Measurements from ENCODE around the gene BPGM.

The BPGM gene

DNA sequence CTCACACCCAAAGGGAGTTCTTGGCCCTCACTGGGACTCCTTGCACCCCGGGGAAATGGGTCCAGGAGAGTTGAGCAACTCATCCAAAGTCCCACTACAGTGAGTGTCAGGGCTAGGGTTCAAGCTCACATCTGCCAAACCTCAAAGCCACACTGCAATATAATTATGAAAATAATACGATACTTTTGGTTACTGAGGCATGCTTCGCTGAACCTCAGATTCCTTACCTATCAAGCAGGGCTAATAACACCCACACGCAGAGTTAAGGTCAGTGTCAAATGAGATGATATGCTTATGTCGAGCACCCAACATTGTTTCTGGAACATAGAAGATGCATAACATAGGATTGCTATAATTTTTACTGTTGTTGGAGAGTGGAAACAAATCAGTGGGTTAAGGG lies 58.2 kb downstream of the BPGM start:
- Histone ChIP-seq H3K4me3 (ENCODE audit: insufficient read depth, low read depth, low read length) (no peak overlapping the region), H3K27me3 (ENCODE audit: control insufficient read depth, insufficient read depth, low read length, poor library complexity, severe bottlenecking) (no peaks in the 10 kb centered on the region), H3K9me3 (ENCODE audit: control insufficient read depth, low read length) (no peaks in the 10 kb centered on the region), H3K27ac (ENCODE audit: insufficient read depth, low read depth, low read length, poor library complexity, severe bottlenecking) (no peak overlapping the region), H3K36me3 (ENCODE audit: control insufficient read depth, insufficient read depth, low read length) (no peaks in the 10 kb centered on the region), H3K4me1 (ENCODE audit: control insufficient read depth, insufficient read depth, low read length) (peaks cover 18% of the 10 kb centered on the region)
- 95 to 96% methylated on average over 5 of the region's 5 CpGs for WGBS, 2 experiments

DNA sequence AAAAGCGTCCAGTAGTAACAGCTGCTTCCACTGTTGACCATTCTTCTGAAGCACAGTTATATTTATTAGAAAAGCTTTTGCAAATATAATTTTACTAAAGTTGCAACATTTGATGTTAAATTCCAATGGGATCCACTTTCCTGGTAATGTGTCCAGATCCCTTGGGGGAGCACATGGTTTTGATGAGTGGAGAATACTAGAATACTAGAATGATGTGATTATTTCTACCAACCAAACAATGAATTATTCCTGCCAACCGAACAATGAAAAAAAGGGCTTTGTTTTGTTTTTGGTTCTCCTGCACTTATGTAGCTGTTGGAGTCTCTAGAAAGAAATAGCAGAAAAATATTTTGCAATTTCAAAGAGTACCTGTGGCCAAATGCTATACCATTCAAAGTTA lies 59.1 kb downstream of the BPGM start:
- no peaks in the 10 kb centered on the region for H3K27me3 ChIP-seq (ENCODE audit: control insufficient read depth, insufficient read depth, low read length, poor library complexity, severe bottlenecking)
- H3K4me3 ChIP-seq (ENCODE audit: insufficient read depth, low read depth, low read length), result no peak overlapping the region
- H3K27ac ChIP-seq (ENCODE audit: insufficient read depth, low read depth, low read length, poor library complexity, severe bottlenecking), result no peak overlapping the region
- WGBS, 2 experiments, result 44 to 50% methylated on average over 2 of the region's 2 CpGs
- H3K4me1 ChIP-seq (ENCODE audit: control insufficient read depth, insufficient read depth, low read length), result peaks cover 18% of the 10 kb centered on the region
- H3K36me3 ChIP-seq (ENCODE audit: control insufficient read depth, insufficient read depth, low read length), result no peaks in the 10 kb centered on the region
- H3K9me3 ChIP-seq (ENCODE audit: control insufficient read depth, low read length), result no peaks in the 10 kb centered on the region

DNA sequence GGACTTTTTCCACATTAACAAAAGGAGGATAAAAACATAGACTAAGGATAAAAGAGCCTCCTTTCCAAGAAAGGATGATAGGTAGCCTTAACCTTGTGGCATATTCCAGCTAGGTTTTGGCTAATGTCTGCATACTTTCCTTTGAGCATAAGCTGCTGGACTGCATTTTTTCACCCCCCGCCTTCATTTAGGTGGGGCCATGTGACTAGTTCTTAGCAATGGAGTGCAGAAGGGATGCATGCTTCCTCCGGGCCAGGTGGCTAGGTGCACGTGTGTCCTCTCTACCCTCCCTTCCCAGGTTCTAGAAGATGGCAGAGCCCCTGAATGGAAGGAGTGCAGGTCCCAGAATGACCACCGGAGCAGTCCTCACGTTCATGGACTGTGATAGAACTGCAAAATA lies 59.8 kb downstream of the BPGM start:
- Histone ChIP-seq H3K27me3 (ENCODE audit: control insufficient read depth, insufficient read depth, low read length, poor library complexity, severe bottlenecking) (no peaks in the 10 kb centered on the region), H3K36me3 (ENCODE audit: control insufficient read depth, insufficient read depth, low read length) (no peaks in the 10 kb centered on the region), H3K4me3 (ENCODE audit: insufficient read depth, low read depth, low read length) (no peak overlapping the region), H3K9me3 (ENCODE audit: control insufficient read depth, low read length) (no peaks in the 10 kb centered on the region), H3K27ac (ENCODE audit: insufficient read depth, low read depth, low read length, poor library complexity, severe bottlenecking) (no peak overlapping the region), H3K4me1 (ENCODE audit: control insufficient read depth, insufficient read depth, low read length) (peaks cover 18% of the 10 kb centered on the region)
- WGBS, 2 experiments, result 82 to 91% methylated on average over 5 of the region's 5 CpGs

DNA sequence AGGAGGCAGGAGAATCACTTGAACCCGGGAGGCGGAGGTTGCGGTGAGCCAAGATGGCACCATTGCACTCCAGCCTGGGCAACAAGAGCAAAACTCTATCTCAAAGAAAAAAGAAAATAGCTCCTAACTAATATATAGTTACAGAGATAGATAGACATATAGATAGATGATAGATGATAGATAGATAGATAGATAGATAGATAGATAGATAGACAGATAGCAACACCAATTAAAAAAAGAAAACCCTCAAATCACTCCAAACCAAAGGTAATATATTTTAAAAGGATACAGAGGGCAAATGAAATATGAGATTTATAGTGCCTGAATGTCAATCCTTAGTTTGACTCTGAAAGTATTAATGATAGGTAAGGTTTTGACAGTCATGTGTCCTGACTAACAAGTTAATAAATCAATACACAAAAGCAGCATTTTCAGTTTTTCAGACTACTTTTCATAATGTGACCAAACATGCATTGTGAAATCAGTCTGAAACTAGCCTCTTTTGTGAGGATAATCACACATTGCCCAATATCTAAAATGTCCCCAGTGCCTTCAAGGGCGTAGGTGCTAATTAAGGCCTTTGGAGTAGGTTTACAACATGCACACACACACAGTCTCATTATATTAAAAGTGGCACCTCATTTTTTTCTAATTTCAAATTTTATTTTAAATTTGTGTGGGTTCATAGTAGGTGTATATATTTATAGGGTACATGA lies 61.2 kb downstream of the BPGM start:
- H3K4me1 ChIP-seq (ENCODE audit: control insufficient read depth, insufficient read depth, low read length), result peaks cover 8% of the 10 kb centered on the region
- no peak overlapping the region for H3K4me3 ChIP-seq (ENCODE audit: insufficient read depth, low read depth, low read length)
- 86 to 99% methylated on average over 4 of the region's 4 CpGs for WGBS, 2 experiments

DNA sequence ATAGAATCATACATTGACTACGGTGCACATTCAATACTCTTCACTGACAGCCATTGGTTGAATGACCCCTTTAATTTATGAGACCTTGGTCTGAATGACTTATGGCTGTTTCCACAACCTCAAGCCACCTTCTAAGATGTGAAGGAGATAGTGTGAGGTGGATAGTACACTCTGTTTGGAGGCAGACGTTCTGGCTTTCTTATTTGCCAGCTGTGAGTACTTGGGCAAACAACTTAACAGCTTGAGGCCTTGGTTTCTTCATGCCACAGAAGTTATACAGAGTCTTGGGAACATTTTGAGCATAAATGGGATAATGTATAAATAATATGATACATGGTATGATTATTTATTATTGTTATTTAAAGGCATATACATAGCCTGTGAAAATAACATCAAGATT lies 62.0 kb downstream of the BPGM start:
- no peak overlapping the region for H3K27ac ChIP-seq (ENCODE audit: insufficient read depth, low read depth, low read length, poor library complexity, severe bottlenecking)
- no peaks in the 10 kb centered on the region for H3K36me3 ChIP-seq (ENCODE audit: control insufficient read depth, insufficient read depth, low read length)
- 89 to 97% methylated on average over 2 of the region's 2 CpGs for WGBS, 2 experiments
- H3K4me1 ChIP-seq (ENCODE audit: control insufficient read depth, insufficient read depth, low read length), result no peaks in the 10 kb centered on the region
- H3K27me3 ChIP-seq (ENCODE audit: control insufficient read depth, insufficient read depth, low read length, poor library complexity, severe bottlenecking), result no peaks in the 10 kb centered on the region
- no peaks in the 10 kb centered on the region for H3K9me3 ChIP-seq (ENCODE audit: control insufficient read depth, low read length)
- H3K4me3 ChIP-seq (ENCODE audit: insufficient read depth, low read depth, low read length), result no peak overlapping the region

More for the DNA sequence above, 61.2 kb downstream of the BPGM start:
- no peaks in the 10 kb centered on the region for H3K9me3 ChIP-seq (ENCODE audit: control insufficient read depth, low read length)
- no peak overlapping the region for H3K27ac ChIP-seq (ENCODE audit: insufficient read depth, low read depth, low read length, poor library complexity, severe bottlenecking)
- H3K27me3 ChIP-seq (ENCODE audit: control insufficient read depth, insufficient read depth, low read length, poor library complexity, severe bottlenecking), result no peaks in the 10 kb centered on the region
- no peaks in the 10 kb centered on the region for H3K36me3 ChIP-seq (ENCODE audit: control insufficient read depth, insufficient read depth, low read length)

DNA sequence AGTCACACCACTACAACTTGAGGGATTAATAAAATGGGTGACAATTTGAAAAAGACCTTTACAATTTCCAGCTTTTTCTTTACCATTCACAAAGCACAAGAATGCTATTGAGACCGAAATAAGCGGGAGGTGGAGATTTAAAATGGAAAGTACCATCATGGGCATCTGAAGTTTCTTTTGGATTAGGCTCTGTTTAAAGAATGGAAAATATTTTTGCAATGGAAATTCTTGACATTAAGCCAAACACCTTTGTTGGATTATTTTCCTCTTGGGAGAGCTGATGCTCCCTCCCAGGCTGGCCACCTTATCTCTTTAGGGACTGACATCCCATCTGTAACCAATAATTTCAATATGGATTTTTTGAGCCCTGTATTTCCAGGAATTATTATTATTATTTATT lies 62.5 kb downstream of the BPGM start:
- H3K27me3 ChIP-seq (ENCODE audit: control insufficient read depth, insufficient read depth, low read length, poor library complexity, severe bottlenecking), result no peaks in the 10 kb centered on the region
- H3K27ac ChIP-seq (ENCODE audit: insufficient read depth, low read depth, low read length, poor library complexity, severe bottlenecking), result no peak overlapping the region
- H3K4me3 ChIP-seq (ENCODE audit: insufficient read depth, low read depth, low read length), result no peak overlapping the region
- no peaks in the 10 kb centered on the region for H3K4me1 ChIP-seq (ENCODE audit: control insufficient read depth, insufficient read depth, low read length)
- H3K9me3 ChIP-seq (ENCODE audit: control insufficient read depth, low read length), result no peaks in the 10 kb centered on the region
- WGBS, 2 experiments, result 94 to 98% methylated on average over 2 of the region's 2 CpGs
- H3K36me3 ChIP-seq (ENCODE audit: control insufficient read depth, insufficient read depth, low read length), result no peaks in the 10 kb centered on the region

DNA sequence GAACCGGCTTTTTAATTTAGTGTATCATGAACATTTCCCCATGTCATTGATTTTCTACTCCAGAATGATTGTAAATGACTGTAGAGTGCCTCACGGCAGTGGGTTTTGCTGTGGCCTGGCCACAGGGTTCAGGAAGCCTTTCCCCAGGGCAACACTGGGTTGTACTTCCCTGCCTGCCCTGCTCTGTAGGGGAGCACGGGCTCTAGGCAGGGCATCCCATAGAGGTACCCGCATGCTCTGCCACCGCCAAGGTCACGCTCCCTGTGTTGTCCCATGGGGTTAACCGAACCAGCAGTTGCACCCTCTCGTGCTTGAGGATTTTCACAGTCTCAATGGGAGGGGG lies 63.8 kb downstream of the BPGM start:
- Histone ChIP-seq H3K27ac (ENCODE audit: insufficient read depth, low read depth, low read length, poor library complexity, severe bottlenecking) (no peak overlapping the region), H3K4me3 (ENCODE audit: insufficient read depth, low read depth, low read length) (no peak overlapping the region), H3K27me3 (ENCODE audit: control insufficient read depth, insufficient read depth, low read length, poor library complexity, severe bottlenecking) (no peaks in the 10 kb centered on the region), H3K4me1 (ENCODE audit: control insufficient read depth, insufficient read depth, low read length) (no peaks in the 10 kb centered on the region), H3K36me3 (ENCODE audit: control insufficient read depth, insufficient read depth, low read length) (no peaks in the 10 kb centered on the region), H3K9me3 (ENCODE audit: control insufficient read depth, low read length) (no peaks in the 10 kb centered on the region)
- 90 to 92% methylated on average over 8 of the region's 8 CpGs for WGBS, 2 experiments

DNA sequence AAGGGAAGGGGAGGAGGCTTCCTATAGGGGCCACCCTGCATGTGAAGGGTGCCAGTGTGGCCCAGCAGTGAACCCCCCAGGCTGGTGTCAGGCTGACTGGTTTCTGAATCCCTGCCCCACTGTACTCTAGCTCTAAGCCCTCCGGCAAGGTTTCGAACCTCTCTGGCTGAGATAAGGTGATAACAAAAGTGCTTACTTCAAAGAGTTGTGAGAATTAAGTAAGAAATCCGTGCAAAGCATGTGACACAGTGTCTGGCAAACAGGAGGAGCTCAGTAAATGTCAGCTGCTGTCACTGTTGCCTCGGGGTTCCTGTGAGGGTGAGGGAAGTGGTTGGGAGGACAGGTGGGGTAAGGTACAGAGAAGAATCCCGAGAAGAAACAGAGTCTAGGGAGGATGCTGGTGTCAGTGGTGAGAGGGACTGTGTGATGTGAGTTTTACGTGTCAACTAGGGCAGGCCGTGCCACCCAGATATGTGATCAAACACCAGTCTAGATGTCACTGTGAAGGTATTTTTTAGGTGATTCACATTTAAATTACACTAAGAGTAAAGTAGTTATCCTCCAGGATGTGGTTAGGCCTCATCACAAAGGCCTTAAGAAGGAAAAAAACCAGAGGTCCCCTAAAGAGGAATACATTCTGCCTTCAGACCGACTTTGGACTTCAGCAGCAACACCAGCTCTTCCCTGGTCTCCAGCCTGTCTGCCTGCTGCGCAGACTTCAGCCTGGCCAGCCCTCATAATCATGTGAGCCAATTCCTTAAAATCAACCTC lies 64.4 kb downstream of the BPGM start:
- Histone ChIP-seq H3K36me3 (ENCODE audit: control insufficient read depth, insufficient read depth, low read length) (no peaks in the 10 kb centered on the region), H3K27ac (ENCODE audit: insufficient read depth, low read depth, low read length, poor library complexity, severe bottlenecking) (no peak overlapping the region), H3K4me1 (ENCODE audit: control insufficient read depth, insufficient read depth, low read length) (no peaks in the 10 kb centered on the region), H3K27me3 (ENCODE audit: control insufficient read depth, insufficient read depth, low read length, poor library complexity, severe bottlenecking) (no peaks in the 10 kb centered on the region), H3K4me3 (ENCODE audit: insufficient read depth, low read depth, low read length) (no peak overlapping the region), H3K9me3 (ENCODE audit: control insufficient read depth, low read length) (no peaks in the 10 kb centered on the region)
- WGBS, 2 experiments, result 78 to 85% methylated on average over 9 of the region's 9 CpGs

DNA sequence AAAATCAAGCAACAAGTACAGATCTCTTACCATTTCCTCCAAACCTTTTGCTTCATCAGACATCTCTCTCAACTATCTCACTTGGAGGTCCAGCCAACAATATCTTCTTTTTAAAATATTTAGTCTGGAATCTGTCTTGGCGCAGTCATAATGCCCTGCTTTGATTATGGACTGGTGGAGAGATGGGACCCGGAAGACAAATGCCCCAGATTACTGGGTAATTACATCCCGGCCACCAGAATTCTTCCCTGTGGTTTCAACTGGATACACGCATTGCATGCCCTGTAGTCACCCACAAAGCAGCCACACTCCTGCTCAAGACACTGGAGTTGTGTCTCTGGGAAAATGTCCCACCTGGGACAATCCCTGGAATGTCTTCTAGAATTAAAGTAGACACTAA lies 65.5 kb downstream of the BPGM start:
- Histone ChIP-seq H3K4me1 (ENCODE audit: control insufficient read depth, insufficient read depth, low read length) (no peaks in the 10 kb centered on the region), H3K27ac (ENCODE audit: insufficient read depth, low read depth, low read length, poor library complexity, severe bottlenecking) (no peak overlapping the region), H3K36me3 (ENCODE audit: control insufficient read depth, insufficient read depth, low read length) (no peaks in the 10 kb centered on the region), H3K27me3 (ENCODE audit: control insufficient read depth, insufficient read depth, low read length, poor library complexity, severe bottlenecking) (no peaks in the 10 kb centered on the region), H3K4me3 (ENCODE audit: insufficient read depth, low read depth, low read length) (no peak overlapping the region), H3K9me3 (ENCODE audit: control insufficient read depth, low read length) (no peaks in the 10 kb centered on the region)
- 92 to 93% methylated on average over 4 of the region's 4 CpGs for WGBS, 2 experiments

DNA sequence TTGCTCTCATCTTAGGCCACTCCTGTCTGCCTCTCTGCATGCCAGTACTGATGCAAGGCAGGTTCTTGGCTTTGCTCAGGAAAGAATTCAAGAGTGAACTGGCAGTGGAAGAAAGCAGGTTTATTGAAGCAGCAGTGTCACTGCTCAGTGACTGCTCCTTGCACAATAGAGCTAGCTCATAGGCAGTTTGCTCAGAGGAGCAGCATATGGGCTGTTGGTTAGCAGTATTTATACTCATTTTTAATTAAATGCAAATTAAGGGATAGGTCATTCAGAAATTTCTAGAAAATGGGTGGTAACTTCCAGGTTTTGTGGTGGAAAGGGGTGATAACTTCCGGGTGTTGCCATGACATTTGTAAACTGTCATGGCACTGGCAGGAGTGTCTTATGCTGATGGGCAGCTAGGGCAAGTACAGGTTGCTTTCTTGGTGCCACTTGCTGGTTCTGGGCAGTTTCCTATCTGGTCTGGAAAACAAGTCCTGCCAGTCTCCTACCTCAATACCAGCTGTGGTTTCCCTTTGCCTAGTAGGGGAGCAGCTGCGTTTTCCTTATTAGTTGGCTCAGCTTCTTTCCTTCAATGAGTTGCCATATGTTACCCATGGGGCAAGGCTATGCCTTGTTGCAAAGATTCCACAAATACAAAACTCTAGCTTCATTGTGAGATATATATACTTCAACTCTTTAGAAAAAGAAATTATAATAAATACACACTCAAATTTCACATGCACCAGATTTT lies 68.0 kb downstream of the BPGM start:
- Histone ChIP-seq H3K4me1 (ENCODE audit: control insufficient read depth, insufficient read depth, low read length) (no peaks in the 10 kb centered on the region), H3K27me3 (ENCODE audit: control insufficient read depth, insufficient read depth, low read length, poor library complexity, severe bottlenecking) (no peaks in the 10 kb centered on the region), H3K27ac (ENCODE audit: insufficient read depth, low read depth, low read length, poor library complexity, severe bottlenecking) (no peak overlapping the region), H3K9me3 (ENCODE audit: control insufficient read depth, low read length) (no peaks in the 10 kb centered on the region), H3K4me3 (ENCODE audit: insufficient read depth, low read depth, low read length) (no peak overlapping the region), H3K36me3 (ENCODE audit: control insufficient read depth, insufficient read depth, low read length) (no peaks in the 10 kb centered on the region)
- WGBS, 2 experiments, result 92 to 99% methylated on average over 2 of the region's 2 CpGs

Data from ectodermal cell (in vitro differentiated cells).